CD1c-positive myeloid dendritic cell (primary cell): ENCODE data around the gene WLS.
A peak's percentile ranks its signal among the peaks of the same experiment; 100 is the strongest.

Experiments
- DNase-seq: peaks from one replicate; pipeline ENCODE4 v3.0.0-alpha.2; 2016; ENCODE audit errors: extremely low spot score

WLS gene

GRCh38 chr1:68136187-68136586 is 96.1 kb downstream of the WLS start:
- DNase-seq: no peak

GRCh38 chr1:68132426-68133130 is 99.7 kb downstream of the WLS start:
- DNase-seq: no peak

- DNase-seq: no peak
Observed at GRCh38 chr1:68131261-68131660, 101.1 kb downstream of the WLS start.

- DNase-seq: no peak
Observed at GRCh38 chr1:68129536-68130250, 102.6 kb downstream of the WLS start.

- DNase-seq: no peak
Observed at GRCh38 chr1:68128820-68129219, 103.5 kb downstream of the WLS start.

- no peak for DNase-seq
Observed at GRCh38 chr1:68128157-68128556, 104.2 kb downstream of the WLS start.

- no peak for DNase-seq
Observed at GRCh38 chr1:68121536-68121935, 110.8 kb downstream of the WLS start.

- DNase-seq: peak; percentile 69
Observed at GRCh38 chr1:68120136-68120791, 112.1 kb downstream of the WLS start.

GRCh38 chr1:68119445-68119844 is 112.9 kb downstream of the WLS start:
- DNase-seq: no peak

- DNase-seq: no peak
Observed at GRCh38 chr1:68117416-68117815, 114.9 kb downstream of the WLS start.

GRCh38 chr1:68116643-68117235 is 115.6 kb downstream of the WLS start:
- peak; percentile 64 for DNase-seq

- DNase-seq: no peak
Observed at GRCh38 chr1:68115308-68115707, 117.0 kb downstream of the WLS start.

- no peak for DNase-seq
Observed at GRCh38 chr1:68113966-68114365, 118.4 kb downstream of the WLS start.

GRCh38 chr1:68112835-68113243 is 119.5 kb downstream of the WLS start:
- DNase-seq: no peak

- no peak for DNase-seq
Observed at GRCh38 chr1:68111519-68112436, 120.5 kb downstream of the WLS start.

GRCh38 chr1:68107771-68108170 is 124.6 kb downstream of the WLS start:
- no peak for DNase-seq

- no peak for DNase-seq
Observed at GRCh38 chr1:68103884-68104554, 128.3 kb downstream of the WLS start.

GRCh38 chr1:68103011-68103545 is 129.2 kb downstream of the WLS start:
- no peak for DNase-seq

GRCh38 chr1:68101829-68102228 is 130.5 kb downstream of the WLS start:
- no peak for DNase-seq

GRCh38 chr1:68100571-68100970 is 131.8 kb downstream of the WLS start:
- no peak for DNase-seq

GRCh38 chr1:68093737-68094136 is 138.6 kb downstream of the WLS start:
- no peak for DNase-seq
